PFSK-1 (cell line): ENCODE measurements around the gene CYP2W1.

ENCODE experiments used
- FOXP2 ChIP-seq: optimal IDR thresholded peaks from 2 replicates; pipeline ENCODE3; 2011; ENCODE audit warnings: borderline replicate concordance, control low read depth, inconsistent platforms; ENCODE audit not compliant: insufficient read depth; ENCODE audit errors: extremely low read length, extremely low read depth
- POLR2AphosphoS5 ChIP-seq: IDR thresholded peaks from 2 replicates; pipeline ENCODE4 v1.6.1; 2012; ENCODE audit warnings: low read depth, mild to moderate bottlenecking, control low read depth, low read length, moderate library complexity
- REST ChIP-seq, 2 experiments: IDR thresholded peaks; 2 replicates each; pipeline versions ENCODE4 v1.6.1 to v1.8.0; 2011 to 2012; ENCODE audit warnings: low read depth in 2 of 2, low read length in 2 of 2, control low read depth in 1 of 2, inconsistent platforms in 1 of 2, mild to moderate bottlenecking in 1 of 2, moderate library complexity in 1 of 2; ENCODE audit not compliant: insufficient read depth in 1 of 2
- SIN3A ChIP-seq: IDR thresholded peaks from 2 replicates; pipeline ENCODE4 v1.6.1; 2012; ENCODE audit warnings: mild to moderate bottlenecking, low read length, moderate library complexity, borderline replicate concordance; ENCODE audit not compliant: insufficient read depth
- TAF1 ChIP-seq: IDR thresholded peaks from 2 replicates; pipeline ENCODE4 v1.6.1; 2012; ENCODE audit warnings: low read length, control low read depth, borderline replicate concordance; ENCODE audit not compliant: insufficient read depth

Gene CYP2W1

GRCh38 chr7:947391-948210 is 35.4 kb upstream of the CYP2W1 start:
- TF ChIP-seq REST (IDR thresholded peaks at IDR 0.05; ENCODE audit: insufficient read depth in 1 of 2, low read depth in 2 of 2, low read length in 2 of 2) (no peak), SIN3A (no peak), POLR2AphosphoS5 (no peak), FOXP2 (no peak), TAF1 (no peak)

GRCh38 chr7:949021-949934 is 33.7 kb upstream of the CYP2W1 start:
- TF ChIP-seq REST (IDR thresholded peaks at IDR 0.05; ENCODE audit: insufficient read depth in 1 of 2, low read depth in 2 of 2, low read length in 2 of 2) = no peak
- TF ChIP-seq FOXP2 = no peak
- no peak for TF ChIP-seq TAF1
- no peak for TF ChIP-seq SIN3A
- no peak for TF ChIP-seq POLR2AphosphoS5

- TF ChIP-seq REST (IDR thresholded peaks at IDR 0.05; ENCODE audit: insufficient read depth in 1 of 2, low read depth in 2 of 2, low read length in 2 of 2) (no peak), SIN3A (no peak), TAF1 (no peak), FOXP2 (no peak), POLR2AphosphoS5 (no peak)
Observed at GRCh38 chr7:951881-952547, 31.0 kb upstream of the CYP2W1 start.

GRCh38 chr7:952548-953441 is 30.2 kb upstream of the CYP2W1 start:
- TF ChIP-seq FOXP2 (no peak), TAF1 (no peak), SIN3A (no peak), POLR2AphosphoS5 (no peak), REST (IDR thresholded peaks at IDR 0.05; ENCODE audit: insufficient read depth in 1 of 2, low read depth in 2 of 2, low read length in 2 of 2) (no peak)
